HG02763 (cell line): ENCODE results near the gene LIF.
A peak's percentile ranks its signal among the peaks of the same experiment; 100 is the strongest.

Experiments
- ATAC-seq: cut with Tn5 transposase; IDR thresholded peaks from one replicate; pipeline ENCODE4 v1.9.1; 2021; ENCODE audit warnings: mild to moderate bottlenecking, moderate library complexity; ENCODE audit not compliant: unreplicated experiment

The LIF gene

GRCh38 chr22:30284666-30285065, 38.1 kb upstream of the LIF start:
- ATAC-seq, result no peak

- ATAC-seq, result no peak
Measured at GRCh38 chr22:30284172-30284571, 37.6 kb upstream of the LIF start.

- no peak for ATAC-seq
Measured at GRCh38 chr22:30283342-30283741, 36.8 kb upstream of the LIF start.

- no peak for ATAC-seq
Measured at GRCh38 chr22:30282616-30283046, 36.1 kb upstream of the LIF start.

- ATAC-seq, result no peak
Measured at GRCh38 chr22:30280505-30280904, 33.9 kb upstream of the LIF start.

GRCh38 chr22:30279932-30280331, 33.4 kb upstream of the LIF start:
- no peak for ATAC-seq

- no peak for ATAC-seq
Measured at GRCh38 chr22:30279046-30279788, 32.7 kb upstream of the LIF start.

GRCh38 chr22:30277547-30278344, 31.2 kb upstream of the LIF start:
- ATAC-seq, result no peak

- ATAC-seq, result no peak
Measured at GRCh38 chr22:30276039-30276438, 29.5 kb upstream of the LIF start.

GRCh38 chr22:30275625-30276024, 29.1 kb upstream of the LIF start:
- no peak for ATAC-seq

GRCh38 chr22:30274437-30274812, 27.9 kb upstream of the LIF start:
- no peak for ATAC-seq

GRCh38 chr22:30273711-30274436, 27.3 kb upstream of the LIF start:
- ATAC-seq, result no peak

GRCh38 chr22:30272781-30273601, 26.4 kb upstream of the LIF start:
- no peak for ATAC-seq

- no peak for ATAC-seq
Measured at GRCh38 chr22:30270832-30271231, 24.3 kb upstream of the LIF start.

GRCh38 chr22:30268331-30268730, 21.8 kb upstream of the LIF start:
- no peak for ATAC-seq

GRCh38 chr22:30267382-30268302, 21.1 kb upstream of the LIF start:
- ATAC-seq, result no peak

- ATAC-seq, result no peak
Measured at GRCh38 chr22:30266445-30267381, 20.2 kb upstream of the LIF start, which contains the start of gene OSM. Gene OSM, minus strand, starts transcription at chr22:30266851. Its CDS starts 52 bp downstream, at chr22:30266799.

GRCh38 chr22:30265823-30266444, 19.4 kb upstream of the LIF start:
- peak; percentile 71 for ATAC-seq
